GM21825 (cell line): ENCODE data around the gene SLC48A1.
A peak's percentile ranks its signal among the peaks of the same experiment; 100 is the strongest.

Experiments used
- ATAC-seq: cut with Tn5 transposase; IDR thresholded peaks from one replicate; pipeline ENCODE4 v1.9.1; 2021; ENCODE audit warnings: mild to moderate bottlenecking, moderate library complexity; ENCODE audit not compliant: unreplicated experiment

The SLC48A1 gene

DNA sequence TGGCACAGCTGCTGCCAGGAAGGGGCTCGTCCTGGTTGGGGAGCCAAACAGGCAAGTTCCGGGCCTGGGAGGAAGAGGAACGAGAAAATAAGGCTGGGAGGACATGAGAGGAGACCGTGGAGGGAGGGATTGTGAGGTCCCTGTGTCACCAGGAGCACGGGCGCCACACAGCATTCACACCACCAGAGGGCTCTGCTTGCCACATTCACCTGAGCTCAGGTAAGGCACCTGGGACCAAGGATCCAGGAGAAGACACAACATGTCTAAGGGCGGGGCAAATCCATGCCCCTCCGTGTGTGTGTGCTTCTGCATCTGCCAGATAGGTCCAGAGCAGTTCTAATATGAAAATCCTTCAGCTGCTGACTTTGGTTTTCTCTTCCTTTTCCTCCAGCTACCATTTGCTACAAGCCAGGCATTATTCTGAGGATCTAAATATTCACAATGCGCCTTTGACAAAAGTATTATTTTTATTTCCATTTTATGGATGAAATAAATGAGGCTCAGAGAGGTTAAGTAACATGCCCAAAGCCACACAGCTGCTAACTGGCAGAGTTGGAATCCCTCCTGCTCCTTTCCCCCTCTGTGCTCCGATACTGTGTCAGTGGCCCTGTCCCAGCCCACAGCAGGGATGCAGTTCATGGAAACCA, 28.9 kb upstream of the SLC48A1 start:
- ATAC-seq = no peak

DNA sequence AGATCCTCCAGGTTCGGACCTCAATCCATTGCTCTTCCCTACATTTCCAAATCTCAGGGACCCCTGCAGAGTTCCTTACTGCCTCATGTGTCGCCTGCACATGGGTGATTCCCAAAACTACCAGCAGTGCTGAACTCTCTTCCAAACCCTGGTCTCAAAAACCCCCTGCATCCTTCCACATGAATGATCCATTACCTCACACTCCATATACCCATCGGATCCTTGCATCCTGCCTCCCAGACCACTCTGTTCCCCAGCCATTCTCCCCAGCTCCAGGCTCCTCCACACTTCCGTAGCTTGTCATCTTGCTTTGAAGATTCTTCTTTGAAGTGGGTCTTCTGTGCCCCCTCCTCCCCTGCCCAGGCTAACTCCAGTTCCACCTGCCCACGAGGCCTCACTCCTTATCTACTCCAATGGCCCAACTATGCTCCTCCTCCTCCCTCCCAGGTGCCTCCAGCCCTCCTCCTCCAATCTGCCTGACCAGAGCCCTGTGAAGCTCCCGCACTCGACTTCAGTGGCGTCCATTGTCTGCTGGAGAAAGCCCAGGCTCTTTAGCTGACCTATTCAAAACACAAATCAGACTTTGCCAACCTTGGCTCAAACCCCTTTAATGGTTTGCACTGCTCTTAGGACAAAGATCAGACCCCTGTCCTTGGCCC, 28.1 kb upstream of the SLC48A1 start:
- no peak for ATAC-seq

DNA sequence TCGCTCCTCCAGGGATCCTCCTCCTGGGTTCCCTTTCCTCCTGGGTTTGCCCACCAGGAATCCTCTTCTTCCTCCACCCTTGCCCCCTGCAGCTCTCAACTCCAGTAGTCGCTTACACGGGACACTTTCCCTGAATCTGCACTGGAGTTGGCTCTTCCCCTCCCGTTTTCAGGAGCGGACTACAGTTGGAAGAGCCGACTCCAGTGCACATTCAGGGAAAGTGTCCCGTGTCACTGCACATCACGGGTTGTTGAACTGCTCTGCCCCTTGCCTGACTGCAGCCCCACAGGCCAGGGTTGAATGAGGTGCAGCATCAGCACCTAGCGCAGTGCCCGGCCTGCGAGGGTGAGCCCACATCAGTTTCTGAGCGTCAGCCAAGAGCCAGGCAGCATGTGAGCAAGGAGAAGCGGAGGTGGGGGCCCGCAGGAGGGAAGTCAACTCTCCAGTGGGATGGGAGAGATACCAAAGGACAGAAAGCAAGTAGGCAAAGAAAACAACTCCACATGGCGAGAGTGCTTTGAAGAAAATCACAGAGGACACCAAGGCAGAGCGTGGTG, 27.5 kb upstream of the SLC48A1 start:
- ATAC-seq = no peak

DNA sequence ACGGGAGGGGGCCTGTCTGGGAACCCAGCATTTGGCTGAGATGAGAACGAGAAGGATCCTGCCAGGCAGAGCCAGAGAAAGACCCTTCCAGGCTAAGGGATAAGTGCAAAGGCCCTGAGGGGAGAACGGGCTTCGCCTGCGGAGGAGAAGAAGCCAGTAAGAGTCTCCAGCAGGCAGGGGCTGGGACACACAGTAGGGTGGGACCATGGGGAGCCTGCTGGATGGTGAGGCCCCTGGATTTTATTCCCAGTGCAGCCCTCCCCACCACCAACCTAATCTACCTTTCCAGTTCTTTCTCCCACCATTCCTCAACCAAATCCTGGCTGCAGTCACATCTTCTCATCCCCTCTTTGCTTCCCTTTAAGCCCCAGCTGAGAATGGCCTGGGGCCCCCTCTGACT, 27.0 kb upstream of the SLC48A1 start:
- ATAC-seq = no peak

DNA sequence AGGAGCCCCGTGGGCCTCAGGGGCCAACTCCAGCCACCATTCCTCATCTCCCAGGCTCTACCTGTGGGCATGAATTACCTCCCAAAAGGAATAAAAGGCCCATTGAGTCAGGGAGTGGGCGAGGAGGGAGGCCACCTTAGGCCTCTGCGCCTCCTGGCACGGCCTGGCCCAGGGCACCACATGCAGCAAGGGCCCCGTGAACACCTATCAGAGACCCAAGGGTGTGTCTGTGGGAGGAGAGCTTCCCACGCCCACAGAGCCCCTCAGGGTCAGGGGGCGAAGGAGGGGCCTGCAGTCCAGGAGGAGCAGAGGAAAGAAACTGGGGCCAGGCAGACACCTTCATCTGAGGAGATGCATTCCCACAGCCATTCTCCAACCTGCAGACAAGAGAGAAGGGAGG, 26.5 kb upstream of the SLC48A1 start:
- ATAC-seq = no peak

DNA sequence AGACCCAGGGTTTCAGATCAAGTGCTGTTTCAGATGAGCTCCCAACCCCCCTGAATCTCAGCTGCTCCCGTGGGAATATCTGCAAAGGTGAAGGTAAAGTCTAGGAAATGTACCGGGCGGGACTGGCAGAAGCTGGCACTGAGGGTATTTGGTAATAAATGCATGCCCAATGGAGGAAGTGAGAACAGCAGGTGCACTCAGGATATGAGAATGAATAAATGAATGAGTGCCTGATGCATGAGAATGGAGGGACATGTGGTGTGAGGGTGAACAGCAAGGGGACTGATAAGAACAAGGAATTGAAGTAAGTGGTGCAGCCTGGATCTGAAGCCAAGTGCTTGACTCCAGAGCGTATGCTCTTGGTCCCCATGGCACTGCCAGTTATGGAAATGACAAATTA, 25.9 kb upstream of the SLC48A1 start:
- peak; percentile 41 for ATAC-seq

DNA sequence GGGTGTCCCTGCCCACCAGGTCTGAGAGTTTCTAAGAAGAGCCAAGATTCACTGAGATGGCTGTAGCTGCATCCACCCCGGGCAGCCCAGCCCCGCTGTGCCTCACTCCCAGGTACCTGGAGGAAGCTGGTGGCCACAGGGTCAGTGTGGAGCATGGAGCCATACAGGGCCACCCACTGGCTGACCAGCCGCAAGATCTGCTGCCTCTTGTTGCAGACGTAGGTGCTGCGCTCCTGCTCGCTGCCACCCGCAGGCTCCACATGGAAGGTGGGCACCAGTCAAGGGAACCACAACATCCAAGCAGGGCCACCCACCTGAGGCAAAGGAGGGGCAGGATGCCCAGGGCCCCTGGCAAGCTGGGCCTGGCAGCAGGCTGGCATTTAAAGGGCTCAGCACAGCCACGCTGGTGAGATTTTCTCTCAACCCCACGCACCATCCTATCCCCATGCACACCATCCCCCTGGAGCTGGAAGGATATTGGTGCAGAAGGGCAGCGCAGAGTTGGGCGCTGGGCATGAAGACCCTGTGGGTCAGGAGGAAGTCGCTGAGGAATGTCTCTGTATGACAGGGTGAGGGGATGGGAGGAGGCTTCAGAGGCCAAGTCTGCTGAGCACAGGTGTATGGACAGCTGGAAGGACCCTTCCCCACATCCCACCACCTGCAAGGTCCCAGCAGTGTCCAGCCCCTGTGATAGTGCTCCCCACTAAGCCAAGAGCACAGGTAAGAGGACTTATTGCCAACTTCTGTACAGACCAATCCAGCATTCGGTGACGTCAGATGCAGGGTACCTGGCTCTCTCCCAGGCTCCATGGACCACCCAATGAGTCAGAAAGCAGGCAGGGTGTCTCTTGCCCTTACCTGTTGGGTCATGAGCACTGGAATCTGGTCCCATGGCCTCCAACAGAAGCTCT, 25.2 kb upstream of the SLC48A1 start:
- peak; percentile 13 for ATAC-seq

DNA sequence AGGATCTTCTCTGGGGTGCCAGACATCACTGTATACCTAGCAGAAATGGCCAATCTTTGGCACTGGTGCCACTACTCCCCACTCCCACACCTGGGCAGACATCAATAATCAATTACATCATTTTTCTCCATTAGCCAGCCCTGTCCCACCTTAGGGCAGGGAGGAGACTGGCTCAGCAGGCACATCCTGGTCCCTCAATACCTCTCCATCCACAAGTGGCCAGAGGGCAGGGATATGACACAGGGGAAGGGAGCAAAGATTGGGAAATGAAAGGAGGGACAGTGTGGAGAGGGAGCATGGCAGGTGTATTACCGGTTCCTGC, 24.6 kb upstream of the SLC48A1 start:
- ATAC-seq = no peak

DNA sequence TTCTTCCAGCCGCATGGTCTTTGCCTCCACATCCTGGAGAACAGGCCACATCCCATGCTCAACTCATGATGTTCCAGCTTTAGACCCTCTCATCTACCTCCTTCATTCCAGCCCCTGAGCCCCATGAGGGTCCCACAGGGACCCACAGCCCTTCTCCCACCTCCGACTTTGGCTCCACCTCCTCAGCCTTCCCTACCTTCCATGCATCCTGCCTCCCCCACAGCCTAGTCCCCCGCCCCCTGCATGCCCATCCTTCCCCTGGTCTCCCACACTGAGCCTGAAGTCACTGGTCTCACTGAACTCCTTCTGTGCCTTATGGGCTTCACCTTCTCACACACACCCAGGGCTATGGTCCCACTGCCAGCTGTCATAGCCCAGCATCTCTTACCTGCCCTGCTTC, 24.1 kb upstream of the SLC48A1 start:
- ATAC-seq = no peak

DNA sequence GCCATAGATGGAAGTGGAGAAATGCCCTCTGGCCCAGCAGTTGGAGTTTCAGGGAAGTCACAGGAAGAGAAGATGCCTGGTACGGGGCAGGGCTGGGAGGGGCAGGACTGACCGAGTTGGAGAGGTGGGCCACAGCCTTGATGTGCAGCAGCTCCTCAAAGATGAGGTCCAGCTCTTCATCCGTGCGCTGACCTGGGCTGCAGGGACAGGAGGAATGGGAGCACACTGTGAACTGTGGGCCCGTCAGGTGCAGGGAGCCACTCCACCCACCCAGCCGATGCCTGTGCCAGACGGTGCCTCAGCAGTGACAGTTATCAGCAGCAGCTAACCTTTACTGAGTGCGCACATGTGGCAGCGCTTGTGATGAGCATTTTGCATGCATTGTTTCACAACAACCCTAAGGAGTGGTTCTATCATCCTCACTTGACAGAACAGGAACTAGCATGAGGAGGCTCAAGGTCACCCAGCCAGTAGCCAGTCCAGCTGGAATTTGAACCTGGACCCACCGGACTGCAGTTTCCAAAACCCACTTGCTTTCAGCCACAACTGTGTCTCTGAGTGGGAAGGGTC, 22.7 kb upstream of the SLC48A1 start:
- ATAC-seq = no peak

DNA sequence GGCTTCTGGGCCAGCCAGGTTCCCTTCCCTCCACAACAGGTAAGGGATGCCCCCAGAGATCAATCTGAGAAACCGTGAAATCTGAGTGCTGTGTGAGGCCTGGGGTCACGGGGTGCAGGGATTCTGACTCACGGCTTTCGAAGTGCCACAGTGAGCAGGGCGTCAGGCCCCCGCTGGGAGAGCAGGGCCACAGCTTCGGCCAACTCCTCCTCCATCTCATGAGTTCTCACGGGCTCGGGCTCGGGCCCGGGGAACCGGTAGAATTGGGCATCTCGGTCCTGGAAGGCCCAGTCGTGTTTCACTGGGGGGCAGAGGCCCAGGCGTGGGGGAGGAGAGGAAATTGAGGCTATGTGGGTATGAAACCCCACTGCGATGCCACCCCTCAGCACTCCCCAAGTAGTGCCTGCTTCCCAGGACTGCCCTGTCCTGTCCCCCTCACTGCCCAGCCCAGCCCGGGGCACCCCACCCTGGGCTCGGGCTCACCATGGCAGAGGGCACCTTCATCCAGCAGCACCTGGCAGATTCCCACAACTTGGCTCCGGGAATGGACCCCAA, 22.0 kb upstream of the SLC48A1 start:
- ATAC-seq = no peak

DNA sequence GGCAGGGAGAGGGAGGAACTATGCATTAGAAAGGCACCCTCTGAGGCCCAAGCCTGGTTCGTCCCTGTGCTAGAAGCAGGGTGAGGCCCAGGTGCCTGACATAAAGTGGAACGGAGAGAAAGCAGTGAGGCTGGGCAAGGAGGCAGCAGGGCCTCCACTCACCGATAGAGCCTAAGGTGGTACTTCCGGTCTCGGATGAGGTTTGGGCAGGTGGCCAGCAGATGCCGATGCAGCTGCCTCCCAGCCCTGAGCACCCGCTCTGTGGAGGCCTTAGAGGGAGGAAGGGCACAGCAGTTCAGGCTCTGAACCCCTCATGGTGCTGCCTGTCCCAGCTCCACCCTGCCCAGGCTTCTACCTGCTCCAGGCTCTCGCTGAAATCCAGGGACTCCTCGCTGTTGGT, 21.5 kb upstream of the SLC48A1 start:
- no peak for ATAC-seq

DNA sequence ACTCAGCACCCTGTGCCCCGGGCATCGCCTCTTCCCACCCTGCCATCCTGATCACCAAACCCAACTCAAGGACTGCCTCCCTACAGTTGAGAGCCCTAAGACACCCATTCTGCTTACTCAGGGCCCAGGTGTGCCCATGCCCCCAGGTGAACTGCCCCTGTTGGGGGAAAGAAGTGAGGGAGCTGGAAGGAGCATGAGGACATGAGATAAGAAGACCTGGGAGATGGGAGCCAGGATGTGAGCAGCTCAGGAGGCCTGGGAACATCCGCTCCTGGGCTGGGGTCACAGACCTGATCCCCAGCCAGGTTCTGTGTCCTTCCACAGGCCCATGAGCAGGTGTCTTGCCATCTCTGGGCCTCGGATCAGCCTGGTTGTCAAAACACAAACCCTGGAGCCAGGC, 20.9 kb upstream of the SLC48A1 start:
- no peak for ATAC-seq

DNA sequence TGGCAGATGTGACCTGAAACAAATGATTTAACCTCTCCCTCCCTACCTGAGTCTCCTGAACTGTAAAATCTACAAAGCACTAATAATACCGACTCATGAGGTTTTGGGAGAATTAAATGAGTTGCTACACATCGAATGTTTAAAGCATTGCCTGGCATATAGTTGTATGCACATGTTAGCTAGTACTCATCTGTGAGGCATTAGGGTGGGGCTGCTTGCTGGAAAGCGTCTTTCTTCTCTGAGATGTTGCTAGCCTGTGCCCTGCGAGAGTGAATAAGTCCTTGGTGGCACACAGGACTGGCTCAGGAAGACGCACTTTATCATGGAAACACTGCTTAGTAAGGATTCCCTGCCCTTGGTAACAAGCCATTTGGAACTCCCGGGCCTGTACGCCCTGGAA, 20.5 kb upstream of the SLC48A1 start:
- ATAC-seq = no peak

DNA sequence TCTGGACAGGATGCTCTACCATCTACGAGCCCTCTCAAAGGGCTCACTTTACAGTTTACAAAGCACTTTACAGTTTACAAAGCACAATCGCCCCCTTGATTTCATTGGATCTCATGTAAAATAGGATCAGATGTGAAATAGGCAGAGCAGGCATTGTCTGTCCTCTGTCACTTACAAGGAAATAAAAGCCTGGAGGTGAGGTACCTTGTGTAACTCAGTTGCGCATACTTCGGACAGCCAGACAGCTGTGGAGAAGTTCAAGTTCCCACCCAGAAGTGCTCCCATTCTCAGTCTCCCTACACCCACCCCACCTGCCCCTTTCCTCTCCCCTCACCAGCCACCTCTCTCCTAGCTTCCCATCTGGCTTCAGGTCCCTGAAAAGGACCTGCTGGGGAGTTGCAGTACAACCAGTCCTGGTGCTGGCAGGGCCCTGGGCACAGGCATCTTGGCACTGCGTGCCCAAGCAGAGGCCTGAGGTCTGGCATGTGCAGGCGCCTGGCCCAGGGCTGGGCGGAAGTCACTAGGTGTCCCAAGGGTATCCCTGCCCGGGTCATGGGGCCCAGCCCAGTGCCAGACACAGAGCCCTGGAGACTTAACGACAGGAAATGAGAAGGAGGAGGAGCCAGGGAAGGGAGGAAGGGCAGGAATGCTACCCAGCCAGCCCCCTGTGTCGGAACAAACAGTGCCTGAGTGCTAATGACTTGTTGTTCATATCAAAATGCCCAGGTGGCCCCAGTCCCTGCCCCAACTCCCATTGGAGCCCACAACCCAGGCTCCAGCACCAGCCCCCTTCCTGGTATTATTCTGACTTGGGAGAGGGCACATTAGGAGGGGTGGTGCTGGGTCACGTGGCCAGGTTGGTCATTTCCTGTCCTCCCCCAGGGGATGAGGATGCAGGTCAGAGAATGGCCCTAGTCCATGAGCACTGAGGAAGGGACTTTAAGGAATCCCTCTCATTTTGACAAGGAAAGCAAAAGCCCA, 19.7 kb upstream of the SLC48A1 start:
- ATAC-seq = no peak

DNA sequence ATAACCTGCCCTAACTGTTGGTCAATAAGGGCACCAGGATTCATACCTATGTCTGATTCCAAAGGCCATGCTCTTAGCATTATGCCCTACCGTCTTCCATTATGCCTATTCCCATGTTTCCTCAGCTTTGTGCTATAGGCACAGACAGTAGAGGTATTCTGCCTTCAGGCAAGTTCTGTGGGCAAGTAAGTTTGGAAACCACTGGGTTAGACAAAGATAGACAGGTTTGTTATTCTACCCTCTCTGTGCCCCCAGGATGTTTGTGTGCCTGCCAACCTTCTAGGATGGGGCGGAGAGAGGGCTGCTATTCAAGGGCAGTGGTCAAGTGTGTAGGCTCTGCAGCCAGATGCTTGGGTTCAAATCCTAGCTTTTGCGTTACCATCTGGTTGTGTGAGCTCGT, 18.9 kb upstream of the SLC48A1 start:
- no peak for ATAC-seq

DNA sequence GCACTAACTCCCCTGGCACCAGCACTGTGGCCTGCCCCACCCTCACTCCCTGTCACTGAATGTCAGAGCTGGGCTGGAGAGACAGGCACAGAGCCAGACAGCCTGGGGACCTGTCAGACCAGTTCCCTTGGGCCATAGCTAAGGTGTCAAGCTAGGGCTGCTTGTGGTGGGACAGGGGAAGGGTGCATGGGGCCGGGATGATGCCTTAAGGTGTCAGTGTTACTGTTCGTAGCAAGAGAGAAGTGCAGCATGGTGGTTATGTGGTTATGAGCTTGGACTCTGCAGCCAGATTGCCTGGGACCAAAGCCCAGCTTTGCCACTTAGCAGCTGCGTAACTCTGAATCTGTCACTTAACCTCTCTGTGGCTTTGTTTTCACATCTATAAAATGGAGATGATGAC, 18.2 kb upstream of the SLC48A1 start:
- ATAC-seq = no peak

DNA sequence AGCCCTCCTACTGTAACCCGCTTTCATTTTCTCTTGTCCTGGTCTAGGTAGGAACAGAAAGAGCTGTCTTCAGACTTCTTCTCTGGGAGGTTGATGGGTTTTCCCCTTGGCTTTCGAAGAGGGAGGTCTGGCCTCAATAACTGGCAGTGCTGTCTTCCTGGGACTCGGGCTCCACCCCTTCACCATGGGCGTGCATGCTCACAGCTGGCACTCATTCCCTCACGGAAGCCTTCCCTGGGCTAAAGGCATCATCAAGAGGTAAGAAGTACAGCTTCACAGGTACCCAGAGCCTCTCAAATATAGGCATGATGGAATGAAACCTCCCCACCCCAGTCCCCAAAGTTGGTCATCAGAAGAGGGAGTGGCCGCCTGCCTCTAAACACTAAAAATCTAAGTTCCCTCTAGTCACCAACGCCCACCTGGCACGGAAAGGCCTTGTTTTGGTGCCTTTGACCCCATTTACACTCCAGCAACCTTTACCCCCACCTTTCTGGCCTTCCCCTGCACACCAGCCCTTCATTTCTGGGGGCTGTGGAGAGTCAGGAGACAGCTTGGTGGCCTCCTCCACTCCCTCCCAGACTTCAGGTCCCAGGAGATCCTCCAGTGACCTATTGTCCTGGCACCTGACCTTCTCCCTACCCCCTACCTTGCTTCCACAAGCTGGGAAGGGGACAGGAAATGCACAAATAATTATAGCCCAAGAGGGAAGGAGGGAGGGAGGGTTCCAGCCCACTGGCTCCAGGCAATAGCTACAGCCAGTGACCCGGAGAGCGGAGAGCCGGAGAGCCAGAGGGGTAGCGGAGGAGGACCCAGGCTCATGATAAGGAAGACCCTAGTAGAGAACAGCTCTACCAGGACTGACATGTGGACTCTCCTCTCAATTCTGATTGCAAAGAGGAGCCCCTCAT, 17.1 kb upstream of the SLC48A1 start:
- peak; percentile 65 for ATAC-seq

DNA sequence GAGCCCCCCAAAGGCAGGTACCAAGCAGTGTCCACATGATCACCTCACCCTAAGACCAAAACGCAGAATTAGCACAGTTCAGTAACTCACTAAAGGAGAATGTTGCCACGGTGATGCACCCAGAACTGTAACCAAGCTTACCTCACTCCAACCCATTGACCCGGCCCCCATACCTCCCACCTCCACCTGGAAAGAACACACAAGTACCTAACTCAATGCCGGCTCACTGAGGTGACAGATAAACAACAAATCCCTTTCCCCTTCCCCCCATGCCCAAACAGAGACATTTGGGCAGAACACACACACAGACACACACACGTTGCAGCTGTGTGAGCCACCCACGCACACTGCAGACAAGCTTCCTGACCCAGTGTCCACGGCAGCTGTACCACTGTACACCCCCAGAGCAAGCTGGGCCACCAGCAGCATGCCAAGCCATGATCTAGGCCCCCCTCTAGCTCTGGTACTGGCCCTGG, 15.6 kb upstream of the SLC48A1 start:
- ATAC-seq = no peak
